Camera-type eye (tissue), 1 donor: ENCODE results near the gene SPTBN5. TPM values are rescaled to one million over a fixed set of nuclear protein-coding genes. Genes with fewer than 3 reads are reported as not detected.

Experiments used
- total RNA-seq: library from RNA; depleted of rRNA; stranded (reverse); fragments of >200 nt; gene quantifications from one replicate; pipeline ENCODE4 v1.2.3, GENCODE V29; 2014

Gene SPTBN5
- total RNA-seq: 7.1 TPM

DNA sequence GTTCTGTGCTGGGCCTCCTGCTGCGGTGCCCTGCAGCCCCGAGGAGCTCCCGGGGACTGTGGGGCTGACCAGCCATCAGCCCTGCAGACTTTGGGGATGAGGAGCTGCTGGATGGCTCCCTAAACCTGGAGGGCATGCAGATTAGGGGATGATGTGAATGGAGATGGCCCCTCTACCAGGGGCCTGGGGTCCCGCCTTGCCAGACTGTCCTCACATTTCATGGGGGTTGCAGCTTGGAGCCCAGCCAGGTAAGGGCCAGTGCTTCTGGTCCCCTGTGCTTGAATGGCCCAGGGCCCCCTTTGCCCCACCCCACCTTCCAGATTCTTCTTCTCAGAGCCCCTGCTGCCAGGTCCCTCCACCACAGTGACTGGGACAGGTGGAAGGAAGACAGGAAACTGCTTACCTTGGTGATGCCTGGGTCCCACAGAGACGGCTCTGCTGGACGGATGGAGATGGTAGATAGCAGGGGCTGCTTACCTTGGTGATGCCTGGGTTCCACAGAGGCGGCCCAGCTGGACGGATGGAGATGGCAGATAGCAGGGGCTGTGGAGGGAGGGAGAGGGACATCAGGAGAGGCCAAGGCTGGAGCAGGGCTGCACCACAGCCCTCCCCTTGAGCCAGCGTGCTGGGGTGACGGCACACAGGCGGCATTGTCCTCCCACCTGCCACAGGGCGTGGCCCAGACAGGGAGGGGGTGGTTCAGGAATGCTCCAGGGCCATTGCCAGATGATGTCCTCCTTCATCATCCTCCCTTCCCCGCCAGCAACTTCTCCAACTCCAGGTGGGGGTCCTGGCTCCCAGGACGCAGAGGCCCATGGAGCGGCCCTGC, at the start of gene SPTBN5:
Gene SPTBN5, minus strand, starts transcription at position 632 of the 829 bp plus-strand sequence. Its CDS starts 556 bp downstream, at position 76.

DNA sequence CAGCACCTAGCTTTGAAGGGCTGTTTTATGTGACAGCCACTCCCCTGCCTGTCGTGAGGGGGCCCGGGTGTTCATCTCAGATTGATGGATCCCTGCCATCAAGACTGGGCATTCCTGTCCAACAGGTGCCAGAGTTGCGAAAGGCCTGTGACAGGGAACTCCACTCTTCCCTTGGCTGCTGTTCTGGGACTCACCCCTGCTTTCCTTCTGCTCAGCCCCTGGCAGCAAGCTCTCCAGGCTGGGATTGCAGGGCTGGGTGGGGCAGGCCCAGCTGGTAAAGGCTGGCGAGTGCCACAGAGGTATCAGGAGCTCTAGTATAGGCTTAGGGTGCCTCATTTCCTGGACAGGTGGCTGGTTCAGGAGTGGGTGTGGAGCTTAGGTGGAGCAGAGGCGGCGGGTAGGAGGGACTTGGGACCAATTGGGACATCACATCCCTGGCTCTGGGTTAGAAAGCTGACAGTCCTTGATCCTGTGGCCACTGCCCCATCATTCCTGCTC, 55.4 kb downstream of the SPTBN5 start, which contains the start of gene PLA2G4B:
Gene PLA2G4B, plus strand, starts transcription at position 448 of the 498 bp plus-strand sequence. CDS start 67 bp downstream, outside the sequence.

DNA sequence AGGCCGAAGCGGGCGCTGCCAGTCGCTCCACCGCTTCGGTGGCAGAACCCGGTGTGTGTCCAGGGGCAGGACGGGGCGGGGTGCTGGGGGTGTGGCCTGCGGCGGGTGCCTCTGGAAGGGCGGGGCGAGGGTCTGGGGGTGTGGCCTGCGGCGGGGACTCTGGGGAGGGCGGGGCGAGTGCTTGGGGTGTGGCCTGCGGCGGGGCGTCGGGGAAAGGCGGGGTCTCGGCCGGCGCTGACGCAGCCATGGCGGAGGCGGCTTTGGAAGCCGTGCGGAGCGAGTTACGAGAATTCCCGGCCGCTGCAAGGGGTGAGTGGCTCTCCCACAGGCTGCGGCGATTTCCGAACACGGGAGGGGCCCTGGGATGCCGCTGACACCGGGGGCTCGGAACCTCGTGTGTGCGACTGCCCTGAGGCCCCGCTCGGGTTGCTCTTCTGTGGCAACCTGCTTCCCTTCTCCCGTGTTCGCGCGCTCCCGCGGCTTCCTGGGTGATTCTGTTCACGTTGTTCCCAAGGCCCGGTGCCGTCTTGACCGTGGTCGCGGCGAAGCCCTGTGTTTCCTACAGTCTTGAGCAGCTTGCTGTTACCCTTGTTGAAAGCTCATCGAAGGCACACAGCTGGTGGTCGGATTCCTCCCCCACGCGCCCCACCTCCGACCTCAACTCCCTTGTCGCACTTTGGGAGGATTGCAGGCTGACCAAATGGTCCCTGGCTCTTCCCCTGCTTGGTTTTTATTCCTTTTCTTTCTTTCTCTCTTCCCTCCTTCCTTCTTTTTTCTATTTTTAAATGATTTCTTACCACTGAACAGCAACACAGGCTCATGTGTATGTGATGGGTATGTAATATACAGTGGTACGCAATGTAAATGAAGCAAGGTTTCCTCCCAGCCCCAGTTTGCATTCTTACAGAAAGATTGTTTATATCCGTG, 65.7 kb downstream of the SPTBN5 start, which contains the start of gene JMJD7:
Gene JMJD7, plus strand, starts transcription at position 213 of the 927 bp plus-strand sequence. Its CDS starts 33 bp downstream, at position 246.

Other genes starting within 250 kb of the SPTBN5 start
- 147 TPM for gene MGA, start 233.6 kb downstream of the SPTBN5 start, total RNA-seq
- 31.3 TPM for gene MAPKBP1, start 119.6 kb downstream of the SPTBN5 start, total RNA-seq
- gene JMJD7, start 66.0 kb downstream of the SPTBN5 start, total RNA-seq: 15.9 TPM
- 8.0 TPM for gene PLA2G4B, start 55.2 kb downstream of the SPTBN5 start, total RNA-seq
- 15.6 TPM for gene EHD4, start 78.5 kb upstream of the SPTBN5 start, total RNA-seq
- gene PLA2G4E, start 127.0 kb upstream of the SPTBN5 start, total RNA-seq: 0.16 TPM
- gene PLA2G4D, start 200.5 kb upstream of the SPTBN5 start, total RNA-seq: not detected